PC-9 (cell line): Measurements from ENCODE around the gene UVSSA. TPM values are rescaled to one million over a fixed set of nuclear protein-coding genes. Genes with fewer than 3 reads are reported as not detected.

Experiments used
- BruUV-seq: library from RNA; stranded (reverse); fragments of 400-500 nt; replicated peaks from 2 replicates; lab custom pipeline; 2021; lab: Mats Ljungman, UMichigan
- CTCF ChIA-PET: fragments of 300-600 bp; sonication (Branson Sonifier 250); formaldehyde crosslinking; loops from one replicate; lab custom pipeline; 2022; ENCODE audit warnings: antibody characterized with exemption; lab: Charles Lee
- POLR2A ChIA-PET: fragments of 300-600 bp; sonication (Branson Sonifier 250); formaldehyde crosslinking; loops from one replicate; lab custom pipeline; 2022; ENCODE audit warnings: antibody characterized with exemption; ENCODE audit not compliant: unreplicated experiment; lab: Charles Lee
- DNase-seq, 2 experiments: peaks; one replicate each; pipeline versions ENCODE4 v3.0.0 to v3.0.0-alpha.2; 2015 to 2022; ENCODE audit warnings: mixed read lengths in 1 of 2
- H2AFZ ChIP-seq: fragments of 200-600 bp; sonication (generic); 2 replicates; pipeline ENCODE4 v1.8.1; 2017; ENCODE audit warnings: antibody characterized with exemption
- H3F3A ChIP-seq: fragments of 200-600 bp; sonication (generic); 2 replicates; pipeline ENCODE4 v1.8.1; 2017; ENCODE audit warnings: antibody characterized with exemption, mild to moderate bottlenecking, low read depth; ENCODE audit not compliant: insufficient read depth
- H3K27ac ChIP-seq: fragments of 200-600 bp; sonication (generic); 2 replicates; pipeline ENCODE4 v1.6.1; 2016; ENCODE audit warnings: mixed run types
- H3K27me3 ChIP-seq: fragments of 200-600 bp; sonication (generic); 2 replicates; pipeline ENCODE4 v1.6.1; 2016; ENCODE audit warnings: low read depth, mixed run types; ENCODE audit not compliant: insufficient read depth
- H3K36me3 ChIP-seq: fragments of 200-600 bp; sonication (generic); 2 replicates; pipeline ENCODE4 v1.6.1; 2016; ENCODE audit warnings: low read depth, mixed run types
- H3K4me1 ChIP-seq: fragments of 200-600 bp; sonication (generic); replicated peaks from 2 replicates; pipeline ENCODE4 v1.6.1; 2016; ENCODE audit warnings: mixed run types; ENCODE audit not compliant: insufficient read depth
- H3K4me2 ChIP-seq: fragments of 200-600 bp; sonication (generic); 2 replicates; pipeline ENCODE4 v1.6.1; 2017; ENCODE audit warnings: mixed run types
- H3K4me3 ChIP-seq: fragments of 200-600 bp; sonication (generic); 2 replicates; pipeline ENCODE4 v1.6.1; 2016; ENCODE audit warnings: mixed run types
- H3K79me2 ChIP-seq: fragments of 200-600 bp; sonication (generic); 2 replicates; pipeline ENCODE4 v1.6.1; 2017; ENCODE audit warnings: low read depth, mixed run types
- H3K9me2 ChIP-seq: fragments of 200-600 bp; sonication (generic); 2 replicates; pipeline ENCODE4 v1.8.1; 2017; ENCODE audit warnings: mild to moderate bottlenecking; ENCODE audit not compliant: insufficient read depth
- H3K9me3 ChIP-seq: fragments of 200-600 bp; sonication (generic); 2 replicates; pipeline ENCODE4 v1.8.1; 2016; ENCODE audit warnings: low read depth; ENCODE audit not compliant: insufficient read depth
- H4K20me1 ChIP-seq: fragments of 200-600 bp; sonication (generic); 2 replicates; pipeline ENCODE4 v1.8.1; 2017; ENCODE audit not compliant: insufficient read depth
- EZH2 ChIP-seq: fragments of 200-600 bp; sonication (generic); IDR thresholded peaks from 2 replicates; pipeline ENCODE4 v1.8.0; 2017; ENCODE audit warnings: antibody characterized with exemption, low read depth
- intact Hi-C: fragments of 100-400 bp; cut with micrococcal nuclease; formaldehyde crosslinking; loops from one replicate; pipeline ENCODE4 v1.10.0; 2022; ENCODE audit not compliant: unreplicated experiment
- total RNA-seq: library from RNA; stranded (reverse); gene quantifications from 2 replicates; pipeline ENCODE4 v1.2.3, GENCODE V29; 2021
- TF ChIP-seq, protein P1 (sequence below): fragments of 200-600 bp; sonication (generic); conservative IDR thresholded peaks from 2 replicates; pipeline ENCODE4 v1.6.1; 2017; ENCODE audit warnings: mixed run types, antibody characterized with exemption, mild to moderate bottlenecking, moderate library complexity

The UVSSA gene
- total RNA-seq, 1 experiment from 2014 or later: 24.3 TPM

DNA sequence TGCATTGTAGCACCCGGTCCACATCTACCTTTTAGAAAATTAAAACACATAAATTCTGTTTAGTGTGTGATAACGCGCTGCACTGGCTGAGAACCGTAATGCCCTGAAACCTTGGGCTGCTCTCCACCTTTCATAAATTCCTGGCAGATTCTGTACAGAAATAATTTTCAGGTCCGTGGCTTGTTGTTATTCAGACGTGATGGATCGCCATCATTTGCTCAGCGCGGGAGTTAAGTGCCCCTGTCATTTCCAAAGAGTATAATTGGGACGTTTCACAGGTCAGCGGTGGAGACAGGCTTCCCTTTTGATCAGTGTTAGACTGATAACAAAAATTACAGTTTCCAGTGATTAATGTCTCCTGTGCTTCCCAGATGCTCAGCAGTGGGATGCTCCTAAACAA lies 16.5 kb downstream of the UVSSA start:
- DNase-seq: no peak
- no peaks in the 10 kb centered on the region for H3K9me2 ChIP-seq
- H3K9me3 ChIP-seq: no peaks in the 10 kb centered on the region
- TF ChIP-seq, protein P1, sequence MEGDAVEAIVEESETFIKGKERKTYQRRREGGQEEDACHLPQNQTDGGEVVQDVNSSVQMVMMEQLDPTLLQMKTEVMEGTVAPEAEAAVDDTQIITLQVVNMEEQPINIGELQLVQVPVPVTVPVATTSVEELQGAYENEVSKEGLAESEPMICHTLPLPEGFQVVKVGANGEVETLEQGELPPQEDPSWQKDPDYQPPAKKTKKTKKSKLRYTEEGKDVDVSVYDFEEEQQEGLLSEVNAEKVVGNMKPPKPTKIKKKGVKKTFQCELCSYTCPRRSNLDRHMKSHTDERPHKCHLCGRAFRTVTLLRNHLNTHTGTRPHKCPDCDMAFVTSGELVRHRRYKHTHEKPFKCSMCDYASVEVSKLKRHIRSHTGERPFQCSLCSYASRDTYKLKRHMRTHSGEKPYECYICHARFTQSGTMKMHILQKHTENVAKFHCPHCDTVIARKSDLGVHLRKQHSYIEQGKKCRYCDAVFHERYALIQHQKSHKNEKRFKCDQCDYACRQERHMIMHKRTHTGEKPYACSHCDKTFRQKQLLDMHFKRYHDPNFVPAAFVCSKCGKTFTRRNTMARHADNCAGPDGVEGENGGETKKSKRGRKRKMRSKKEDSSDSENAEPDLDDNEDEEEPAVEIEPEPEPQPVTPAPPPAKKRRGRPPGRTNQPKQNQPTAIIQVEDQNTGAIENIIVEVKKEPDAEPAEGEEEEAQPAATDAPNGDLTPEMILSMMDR: no peak
- TF ChIP-seq EZH2: no peak
- POLR2A ChIA-PET: no interaction called here
- H3K27ac ChIP-seq: no peak overlapping the region
- intact Hi-C loops: no loop called here
- no peak overlapping the region for H3K4me3 ChIP-seq
- H3K27me3 ChIP-seq: no peaks in the 10 kb centered on the region
- H3K4me1 ChIP-seq: no peaks in the 10 kb centered on the region
- H3K79me2 ChIP-seq: no peaks in the 10 kb centered on the region
- CTCF ChIA-PET: no interaction called here
- no peak overlapping the region for H2AFZ ChIP-seq
- H4K20me1 ChIP-seq: no peaks in the 10 kb centered on the region
- H3K36me3 ChIP-seq: no peaks in the 10 kb centered on the region
- no peak overlapping the region for H3K4me2 ChIP-seq
- no TSS peak for BruUV-seq
- no peaks in the 10 kb centered on the region for H3F3A ChIP-seq

DNA sequence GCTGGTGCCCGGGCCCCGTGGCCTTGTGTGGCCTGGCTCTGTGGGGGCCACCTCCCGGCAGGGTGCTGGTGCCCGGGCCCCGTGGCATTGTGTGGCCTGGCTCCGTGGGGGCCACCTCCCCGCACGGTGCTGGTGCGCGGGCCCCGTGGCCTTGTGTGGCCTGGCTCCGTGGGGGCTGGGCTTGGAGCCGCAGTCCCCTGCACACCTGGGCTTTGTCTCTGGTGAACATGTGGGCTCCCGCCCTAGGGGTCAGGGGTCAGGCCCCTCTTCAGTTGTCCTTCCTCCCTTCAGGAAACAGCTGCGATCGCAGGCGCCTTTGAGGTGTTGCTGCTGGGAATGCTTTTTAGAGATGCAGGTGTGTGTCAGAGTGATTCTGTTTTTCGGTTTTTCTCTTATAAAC lies 17.2 kb downstream of the UVSSA start:
- Histone ChIP-seq H3K79me2 (no peaks in the 10 kb centered on the region), H3K4me1 (no peaks in the 10 kb centered on the region), H3K36me3 (no peaks in the 10 kb centered on the region), H2AFZ (no peak overlapping the region), H3K4me3 (no peak overlapping the region), H3K4me2 (no peak overlapping the region), H3K9me3 (no peaks in the 10 kb centered on the region), H3K27me3 (no peaks in the 10 kb centered on the region), H4K20me1 (no peaks in the 10 kb centered on the region), H3K9me2 (no peaks in the 10 kb centered on the region), H3K27ac (no peak overlapping the region), H3F3A (no peaks in the 10 kb centered on the region)
- intact Hi-C loops: no loop called here
- TF ChIP-seq EZH2: no peak
- TF ChIP-seq, protein P1: no peak
- ChIA-PET POLR2A (no interaction called here), CTCF (no interaction called here)
- BruUV-seq: no TSS peak
- no peak for DNase-seq

DNA sequence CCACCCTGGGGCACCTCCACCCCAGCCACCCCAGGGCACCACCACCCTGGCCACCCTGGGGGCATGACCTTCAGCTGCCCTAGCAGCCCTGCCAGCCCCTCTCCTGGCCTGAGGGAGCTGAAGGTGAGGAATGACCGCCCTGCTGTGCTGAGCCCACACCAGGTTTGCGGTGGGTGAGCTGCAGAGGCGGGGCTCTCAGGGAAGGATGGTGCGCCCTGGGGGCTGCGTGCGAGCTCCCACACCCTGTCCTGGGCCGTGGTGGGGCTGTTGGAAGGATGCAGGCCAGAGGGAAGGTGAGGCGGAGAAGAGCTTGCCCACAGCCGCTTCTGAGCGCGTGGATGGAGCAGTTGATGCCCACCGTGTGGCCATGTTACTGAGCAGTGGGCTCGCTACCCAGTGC lies 17.7 kb downstream of the UVSSA start:
- Histone ChIP-seq H3K36me3 (no peaks in the 10 kb centered on the region), H3F3A (no peaks in the 10 kb centered on the region), H3K4me3 (no peak overlapping the region), H3K27me3 (no peaks in the 10 kb centered on the region), H2AFZ (no peak overlapping the region), H3K9me3 (no peaks in the 10 kb centered on the region), H3K4me1 (no peaks in the 10 kb centered on the region), H3K27ac (no peak overlapping the region), H3K4me2 (no peak overlapping the region), H4K20me1 (no peaks in the 10 kb centered on the region), H3K9me2 (no peaks in the 10 kb centered on the region), H3K79me2 (no peaks in the 10 kb centered on the region)
- intact Hi-C loops: no loop called here
- BruUV-seq: no TSS peak
- DNase-seq: no peak
- no peak for TF ChIP-seq EZH2
- TF ChIP-seq, protein P1: no peak
- ChIA-PET POLR2A (no interaction called here), CTCF (no interaction called here)
